Measurements from ENCODE around the gene XAB2.
A peak's percentile ranks its signal among the peaks of the same experiment; 100 is the strongest.

Gene XAB2

DNA sequence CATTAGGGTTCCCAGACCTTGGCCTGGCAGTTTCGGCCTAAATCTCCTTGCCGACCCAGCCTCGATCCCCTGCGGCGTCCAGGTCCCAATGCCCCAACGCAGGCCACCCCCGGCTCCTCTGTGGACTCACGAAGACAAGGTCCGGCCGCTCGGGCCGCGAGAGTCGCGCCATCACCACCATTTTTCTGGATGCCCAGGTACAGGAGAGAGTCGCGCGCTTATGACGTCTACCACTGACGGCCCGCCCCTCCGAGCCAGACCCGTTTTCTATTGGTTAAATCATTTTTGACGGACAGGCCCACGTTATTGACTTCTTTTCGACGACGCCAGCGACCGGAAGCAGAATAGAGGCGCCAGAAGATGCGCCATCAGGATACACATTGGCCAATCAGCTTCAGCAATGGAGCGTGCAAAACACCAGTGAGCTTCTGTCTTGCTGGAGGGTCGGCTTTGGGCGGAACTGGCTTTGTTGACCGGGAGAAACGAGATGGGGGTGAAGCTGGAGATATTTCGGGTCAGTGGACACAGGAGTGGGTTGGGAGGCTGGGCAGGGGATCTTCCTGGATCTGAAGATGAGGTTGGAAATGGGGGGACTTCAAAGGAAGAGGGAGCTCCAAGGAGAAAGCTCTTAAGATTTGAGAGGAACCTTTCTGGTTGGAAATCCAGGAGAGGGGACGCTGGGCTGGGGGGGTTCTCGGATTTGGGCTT is at the start of gene XAB2, which contains the start of gene PET100:
XAB2 (minus strand) TSS at position 199 of the 708 bp plus-strand sequence; CDS start at position 181, 18 bp downstream.
PET100 (plus strand) TSS at position 447 of the 708 bp plus-strand sequence; CDS start at position 488, 41 bp downstream.
- peak; percentile 93 for DNase-seq

DNA sequence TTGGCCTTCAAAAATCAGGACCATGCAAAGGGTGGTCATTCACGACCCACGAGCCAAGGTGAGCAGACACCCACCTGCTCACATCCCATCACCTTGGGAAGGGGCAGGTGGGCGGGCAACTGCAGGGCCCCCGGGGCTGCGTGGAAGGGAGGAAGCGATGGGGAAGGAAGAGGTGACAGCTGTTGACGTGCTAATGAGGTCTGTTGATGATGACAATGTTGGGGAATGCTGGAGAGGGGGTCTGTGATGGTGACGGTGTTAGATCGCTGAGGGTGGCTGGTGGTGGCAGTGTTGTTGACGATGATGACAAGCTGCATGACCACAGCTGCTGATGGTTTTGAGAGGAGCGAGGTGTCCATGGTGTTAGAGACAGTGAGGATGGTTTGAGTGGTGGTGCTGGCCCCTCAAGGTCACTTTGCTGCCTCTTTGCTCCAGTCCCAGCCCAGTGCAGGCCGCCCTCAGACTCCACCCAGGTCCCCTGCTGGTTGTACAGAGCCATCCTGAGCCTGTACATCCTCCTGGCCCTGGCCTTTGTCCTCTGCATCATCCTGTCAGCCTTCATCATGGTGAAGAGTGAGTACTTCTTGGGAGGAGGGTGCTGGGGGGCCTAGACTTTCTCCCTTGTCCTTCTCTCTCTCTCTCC is 48.4 kb upstream of the XAB2 start:
- DNase-seq, result no peak

DNA sequence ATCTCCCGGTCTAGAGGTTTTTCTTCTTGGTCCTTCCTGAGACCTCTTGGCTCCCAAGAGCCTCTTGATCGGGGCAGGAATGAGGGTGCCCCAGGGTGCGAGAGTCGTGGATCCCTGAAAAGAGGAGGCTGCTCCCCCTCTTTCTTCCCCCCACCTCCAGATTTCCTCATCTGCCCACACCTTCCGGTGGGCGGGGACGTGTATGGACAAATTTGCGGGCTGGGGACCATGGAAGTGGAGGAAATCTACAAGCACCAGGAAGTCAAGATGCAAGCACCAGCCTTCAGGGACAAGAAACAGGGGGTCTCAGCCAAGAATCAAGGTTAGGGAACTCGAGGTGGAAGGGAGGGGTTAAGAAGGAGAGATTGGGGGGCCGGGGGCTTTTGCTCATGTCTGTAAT is 47.5 kb upstream of the XAB2 start, which contains the start of gene MCEMP1:
MCEMP1 (plus strand) TSS at position 237 of the 400 bp plus-strand sequence; CDS start at position 268, 31 bp downstream.
- DNase-seq, result no peak

DNA sequence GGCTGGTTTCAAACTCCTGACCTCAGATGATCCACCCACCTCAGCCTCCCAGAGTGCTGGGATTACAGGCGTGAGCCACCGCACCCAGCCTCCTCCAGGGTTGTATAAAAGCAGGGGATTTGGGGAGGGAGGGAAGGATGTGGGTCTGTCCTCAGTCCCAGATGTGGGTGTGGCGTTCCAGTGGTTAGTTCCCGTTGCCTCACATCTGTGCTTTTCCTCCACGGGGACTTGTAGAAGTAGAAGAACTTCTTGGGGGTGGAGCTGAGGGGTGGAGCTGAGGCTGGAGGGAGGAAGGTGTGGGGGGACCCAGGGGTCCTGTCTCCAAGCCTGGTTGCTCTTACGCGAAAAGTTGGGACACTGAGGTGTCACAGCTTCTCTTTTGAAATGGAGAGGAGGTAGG is 47.0 kb upstream of the XAB2 start:
- DNase-seq, result no peak

DNA sequence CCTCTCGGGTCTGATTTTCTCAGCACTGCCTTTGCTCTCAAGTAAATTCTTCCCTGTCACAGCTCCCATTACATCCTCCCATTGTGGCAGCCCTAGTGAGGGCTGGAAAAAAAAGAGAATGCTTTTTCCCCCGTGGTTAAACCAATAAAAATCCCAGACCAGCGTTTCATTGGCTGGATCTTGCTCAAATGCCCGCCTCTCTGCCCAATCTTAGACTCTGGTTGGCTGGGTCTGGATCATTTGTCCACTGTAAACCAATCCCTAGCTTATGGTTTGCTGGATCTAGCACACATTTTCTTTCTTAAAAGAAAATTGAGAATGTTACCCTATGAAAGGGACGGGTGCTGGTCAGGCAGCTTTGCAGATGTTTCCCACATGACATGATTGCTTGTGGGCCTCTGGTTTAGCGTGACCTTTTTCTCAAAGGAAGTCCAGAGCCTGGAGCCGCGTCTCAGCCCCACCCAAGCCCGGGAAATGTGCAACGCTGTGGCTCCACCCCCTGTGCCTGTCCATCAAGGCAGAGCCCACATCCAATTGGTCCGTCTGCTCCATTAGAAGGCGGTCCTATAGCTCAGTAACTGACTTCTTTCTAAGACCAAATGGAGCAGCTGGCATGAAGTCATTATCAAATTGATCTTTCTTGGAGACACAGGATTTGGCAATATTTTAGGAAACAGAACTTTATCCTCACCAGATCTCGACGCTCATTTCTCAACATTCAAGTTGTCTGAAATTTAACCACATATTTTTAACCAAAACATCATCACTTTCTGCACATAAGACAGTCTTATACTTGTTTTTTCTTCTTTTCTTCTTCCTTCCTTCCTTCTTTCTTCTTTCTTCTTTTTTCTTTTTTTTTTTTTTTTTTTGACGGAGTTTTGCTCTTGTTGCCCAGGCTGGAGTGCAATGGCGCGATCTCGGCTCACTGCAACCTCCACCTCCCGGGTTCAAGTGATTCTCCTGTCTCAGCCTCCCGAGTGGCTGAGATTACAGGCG is 45.0 kb upstream of the XAB2 start:
- peak; percentile 24 for DNase-seq

DNA sequence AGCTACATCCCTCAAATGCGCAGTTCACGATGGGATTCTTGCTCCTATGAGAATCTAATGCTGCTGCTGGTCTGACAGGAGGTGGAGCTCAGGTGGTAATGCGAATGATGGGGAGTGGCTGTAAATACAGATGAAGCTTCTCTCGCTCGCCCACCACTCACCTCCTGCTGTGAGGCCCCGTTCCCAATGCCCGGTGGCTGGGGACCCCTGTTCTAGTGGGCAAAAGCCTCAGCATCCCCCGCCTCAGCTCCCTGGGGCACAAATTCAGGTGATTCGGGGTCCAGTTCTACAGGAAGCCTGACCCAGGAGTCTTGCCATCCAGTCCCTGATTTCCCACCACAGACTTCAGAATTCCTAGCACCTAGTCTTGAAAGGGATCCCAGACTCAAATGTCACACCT is 43.2 kb upstream of the XAB2 start:
- DNase-seq, result no peak

DNA sequence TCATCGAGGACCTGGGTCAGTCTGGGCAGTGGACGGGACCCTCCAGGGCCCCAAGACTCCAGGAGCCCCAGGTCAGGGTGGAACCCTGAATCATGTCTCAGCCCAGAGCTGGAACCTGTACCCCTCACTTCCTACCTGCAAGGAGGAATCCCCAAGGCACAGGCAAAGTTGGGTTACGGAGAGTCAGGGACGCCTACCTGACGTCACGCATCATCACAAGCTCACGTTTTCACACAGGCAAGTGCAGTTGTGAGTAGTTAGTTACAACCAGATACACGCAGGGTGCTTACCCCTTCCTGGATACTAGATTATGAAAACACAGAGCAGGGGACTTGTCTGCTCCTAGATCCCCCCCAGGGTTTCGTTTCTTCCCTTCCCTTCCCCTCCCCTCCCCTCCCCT is 41.4 kb upstream of the XAB2 start:
- no peak for DNase-seq

DNA sequence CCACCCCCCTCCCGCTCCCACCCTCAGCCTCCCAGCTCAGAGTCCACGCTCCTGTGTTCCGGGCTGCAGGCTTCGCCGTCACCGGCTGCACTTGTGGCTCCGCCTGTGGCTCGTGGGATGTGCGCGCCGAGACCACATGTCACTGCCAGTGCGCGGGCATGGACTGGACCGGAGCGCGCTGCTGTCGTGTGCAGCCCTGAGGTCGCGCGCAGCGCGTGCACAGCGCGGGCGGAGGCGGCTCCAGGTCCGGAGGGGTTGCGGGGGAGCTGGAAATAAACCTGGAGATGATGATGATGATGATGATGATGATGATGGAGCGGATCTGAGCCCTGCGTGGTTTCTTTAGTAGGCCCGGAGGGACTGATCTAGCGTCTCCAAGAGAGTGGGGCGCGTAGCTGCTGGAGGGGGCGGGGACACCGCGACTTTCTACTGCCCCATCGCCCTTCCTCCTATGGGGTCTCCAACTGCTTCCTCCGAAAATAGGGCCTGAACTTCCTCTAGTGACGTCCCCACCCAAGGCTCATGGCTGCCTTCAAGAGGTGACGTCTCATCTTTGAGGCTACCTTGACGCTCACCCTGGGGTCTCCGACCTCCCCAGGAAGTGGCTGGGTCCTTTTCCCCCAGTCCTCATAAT is 40.9 kb upstream of the XAB2 start:
- DNase-seq, result no peak

DNA sequence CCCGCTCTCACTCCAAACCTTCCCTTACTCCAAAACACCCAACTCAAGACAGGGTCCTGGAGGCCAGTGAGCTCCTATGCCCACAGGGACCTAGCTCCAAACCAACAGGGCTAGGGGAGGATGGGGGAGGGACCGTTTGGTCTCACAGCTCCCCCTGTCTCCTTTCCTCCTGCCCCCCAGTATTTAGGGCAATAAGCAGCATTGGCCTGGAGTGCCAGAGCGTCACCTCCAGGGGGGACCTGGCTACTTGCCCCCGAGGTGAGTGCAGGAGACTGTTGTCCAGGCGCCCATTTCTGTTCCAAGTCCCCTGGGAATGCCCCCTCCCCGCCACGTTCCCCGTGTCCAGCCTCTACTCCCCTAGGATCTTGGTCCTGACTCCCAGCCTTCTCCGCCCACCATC is 40.3 kb upstream of the XAB2 start:
- DNase-seq, result no peak

DNA sequence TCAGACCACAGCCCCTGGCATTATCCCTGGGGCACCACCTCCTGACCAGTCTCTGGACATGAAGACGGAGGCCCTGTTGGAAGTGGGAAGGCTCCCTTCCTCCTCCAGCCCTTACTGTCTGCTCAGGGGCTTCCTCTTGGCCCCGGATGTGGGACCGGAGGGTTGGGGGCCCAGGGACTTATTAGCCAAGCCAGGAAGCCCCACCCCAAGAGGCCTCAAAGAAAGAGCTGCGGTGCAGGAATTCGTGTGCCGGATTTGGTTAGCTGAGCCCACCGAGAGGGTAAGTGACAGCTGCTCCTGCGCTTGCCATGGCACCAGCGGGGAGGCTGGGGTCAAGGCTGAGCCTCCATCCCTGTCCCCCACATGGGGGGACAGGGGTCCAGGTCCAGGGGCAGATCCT is 39.5 kb upstream of the XAB2 start, which contains the start of gene RETN:
RETN (plus strand) TSS at position 208 of the 400 bp plus-strand sequence. CDS start 278 bp downstream, outside the sequence.
- DNase-seq, result no peak

DNA sequence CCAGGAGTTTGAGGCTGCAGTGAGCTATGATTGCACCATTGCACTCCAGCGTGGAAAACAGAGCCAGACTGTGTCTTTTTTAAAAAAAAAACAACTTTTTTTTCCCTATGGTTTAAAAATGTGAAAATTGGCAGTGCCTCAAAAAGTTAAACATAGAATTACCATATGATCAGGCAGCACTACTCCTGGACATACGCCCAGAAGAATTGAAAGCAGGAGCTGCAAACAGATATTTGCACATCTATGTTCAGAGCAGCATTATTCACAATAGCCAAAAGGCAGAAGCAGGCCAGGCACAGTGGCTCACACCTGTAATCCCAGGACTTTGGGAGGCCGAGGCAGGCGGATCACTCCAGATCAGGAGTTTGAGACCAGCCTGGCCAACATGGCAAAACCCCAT is 35.7 kb upstream of the XAB2 start:
- no peak for DNase-seq

DNA sequence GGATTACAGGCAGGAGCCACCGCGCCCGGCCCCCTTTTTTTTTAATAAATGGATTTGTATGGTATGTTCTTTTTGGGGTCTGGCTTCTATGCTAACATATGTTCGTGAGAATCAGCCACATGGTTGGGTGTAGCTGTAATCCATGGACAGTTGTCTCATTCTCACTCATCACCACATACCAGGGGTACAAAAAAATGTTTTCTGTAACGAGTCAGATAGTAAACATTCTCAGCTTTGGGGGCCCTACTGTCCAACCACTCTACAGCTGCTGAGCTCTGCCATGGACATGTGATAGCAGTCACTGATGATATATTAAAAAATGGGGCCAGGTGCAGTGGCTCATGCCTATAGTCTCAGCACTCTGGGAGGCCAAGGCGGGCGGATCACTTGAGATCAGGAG is 34.4 kb upstream of the XAB2 start:
- no peak for DNase-seq

DNA sequence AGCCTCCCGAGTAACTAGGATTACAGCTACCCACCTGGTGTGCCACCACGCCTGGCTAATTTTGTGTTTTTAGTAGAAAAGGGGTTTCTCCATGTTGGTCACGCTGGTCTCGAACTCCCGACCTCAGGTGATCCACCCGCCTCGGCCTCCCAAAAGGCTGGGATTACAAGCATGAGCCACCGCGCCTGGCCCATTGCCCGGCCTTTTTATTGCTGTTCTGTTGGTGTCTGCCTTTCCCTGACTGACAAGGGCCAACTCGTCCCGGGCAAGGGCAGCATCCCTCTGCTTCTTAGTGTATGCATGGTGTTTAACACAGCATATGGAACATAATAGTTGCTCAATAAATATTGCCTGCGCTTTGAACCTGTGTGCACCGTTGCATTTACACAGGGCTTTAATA is 33.3 kb upstream of the XAB2 start:
- no peak for DNase-seq

DNA sequence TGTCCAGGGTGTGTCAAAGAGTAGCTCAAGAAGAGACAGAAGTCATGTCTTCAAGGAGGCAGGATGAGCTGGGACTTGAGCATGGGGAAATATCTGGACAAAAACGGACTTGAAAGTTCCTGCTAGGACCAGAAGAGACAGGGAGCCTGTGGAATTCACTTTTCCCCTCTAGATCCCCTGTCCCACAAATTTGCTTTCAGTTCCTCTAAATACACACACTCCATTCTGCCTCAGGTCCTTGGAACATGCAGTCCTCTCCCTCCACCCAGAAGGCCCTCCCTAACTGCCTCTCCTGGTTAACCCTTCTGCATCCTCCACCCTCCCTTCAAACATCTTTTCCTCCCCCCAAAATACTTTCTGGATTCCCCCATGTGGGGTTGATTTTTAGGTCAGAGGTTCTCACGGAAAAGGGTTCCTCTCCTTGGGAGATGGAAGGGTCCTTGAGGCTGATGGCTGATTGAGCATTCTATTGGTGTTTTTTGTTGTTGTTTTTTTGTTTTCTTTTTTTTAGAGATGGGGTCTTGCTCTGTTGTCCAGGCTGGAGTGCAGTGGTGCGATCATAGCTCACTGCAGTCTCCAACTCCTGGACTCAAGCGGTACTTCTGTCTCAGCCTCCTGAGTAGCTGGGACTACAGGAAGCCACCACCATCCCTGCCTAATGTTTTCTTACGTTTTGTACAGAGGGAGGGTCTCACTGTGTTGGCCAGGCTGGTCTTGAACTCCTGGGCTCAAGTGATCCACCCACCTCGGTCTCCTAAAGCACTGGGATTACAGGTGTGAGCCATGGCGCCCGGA is 32.6 kb upstream of the XAB2 start:
- DNase-seq, result no peak

DNA sequence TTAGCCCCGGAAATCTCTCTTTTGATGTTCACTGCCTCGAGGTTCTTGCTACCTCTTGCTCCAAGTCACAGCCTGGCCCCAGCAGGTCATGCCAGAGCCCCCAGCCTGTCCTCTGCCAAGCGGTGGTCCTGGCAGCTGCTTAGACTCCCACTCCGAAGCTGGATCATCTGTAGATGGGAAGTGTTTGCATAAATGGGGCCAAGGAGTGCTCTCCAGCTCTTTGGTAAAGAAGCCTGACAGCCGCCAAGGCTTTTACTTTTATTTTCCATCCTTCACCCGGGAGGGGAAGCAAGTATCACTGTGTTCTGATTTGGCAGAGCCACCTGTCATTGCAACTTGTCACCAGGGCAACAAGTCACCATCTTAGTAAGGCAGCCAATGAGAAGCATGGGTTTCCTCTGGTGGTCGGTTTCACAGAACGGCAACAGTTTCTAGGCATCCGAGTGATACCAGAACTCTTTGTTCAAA is 28.9 kb upstream of the XAB2 start:
- no peak for DNase-seq

DNA sequence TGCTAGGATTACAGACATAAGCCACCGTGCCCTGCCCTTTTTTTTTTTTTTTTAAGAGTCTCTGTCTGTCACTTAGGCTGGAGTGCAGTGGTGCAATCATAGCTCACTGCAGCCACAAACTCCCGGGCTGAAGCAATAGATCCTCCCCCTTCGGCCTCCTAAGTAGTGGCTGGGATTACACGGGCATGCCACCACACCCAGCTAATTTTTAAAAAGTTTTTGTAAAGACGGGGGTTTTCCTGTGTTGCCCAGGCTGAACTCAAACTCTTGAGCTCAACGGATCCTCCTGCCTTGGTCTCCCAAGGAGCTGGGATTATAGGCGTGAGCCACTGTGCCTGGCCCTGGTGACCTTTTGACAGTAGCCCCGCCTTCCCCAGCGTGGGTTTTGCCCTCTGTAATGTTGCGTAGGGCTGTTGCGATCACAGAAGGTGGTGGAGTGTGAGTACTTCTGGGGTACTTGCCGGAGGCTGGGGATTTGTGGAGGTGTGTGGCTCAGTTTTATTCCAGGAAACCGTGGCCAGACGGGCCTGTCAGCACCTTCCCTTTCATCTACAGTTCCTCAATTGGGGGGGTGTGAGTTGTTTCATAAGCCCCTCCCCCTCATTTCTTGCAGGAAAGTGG is 27.9 kb upstream of the XAB2 start:
- no peak for DNase-seq

DNA sequence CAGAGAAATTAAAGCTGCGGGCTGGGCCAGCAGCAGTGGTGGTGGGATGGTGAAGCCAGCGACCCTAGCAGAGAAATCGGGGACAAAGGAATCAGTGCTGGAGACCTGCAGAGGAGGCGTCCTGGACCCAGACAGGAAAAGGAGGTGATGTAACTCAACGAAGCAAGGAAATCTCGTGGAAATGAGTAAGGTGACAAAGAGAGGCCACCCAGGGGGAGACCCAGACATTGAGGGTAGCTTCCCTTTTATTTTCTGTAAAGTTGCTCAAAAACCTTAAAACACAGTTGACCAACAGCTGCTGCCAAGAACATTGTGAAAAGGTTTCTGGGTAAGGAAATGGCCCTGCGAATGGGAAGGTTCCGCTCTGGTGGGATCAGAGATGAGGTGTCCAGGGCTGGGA is 26.2 kb upstream of the XAB2 start:
- DNase-seq, result no peak

DNA sequence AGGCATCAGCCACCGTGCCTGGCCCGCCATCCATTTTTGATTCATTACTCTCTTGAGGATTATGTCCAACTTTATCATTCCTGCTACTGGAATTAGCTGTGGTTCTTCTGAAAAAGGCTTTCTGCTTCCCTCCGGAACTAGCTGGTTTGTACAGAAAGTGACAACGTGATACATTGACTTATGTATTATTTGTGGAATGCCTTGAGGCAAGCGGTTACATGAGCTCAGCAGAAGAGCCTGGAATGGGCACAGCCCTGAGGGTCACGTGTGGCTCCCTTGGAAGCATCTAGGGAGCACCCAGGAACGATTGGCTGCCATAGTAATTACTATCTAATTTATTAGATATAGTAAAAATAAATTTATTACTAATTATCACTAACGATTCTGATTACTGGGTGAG is 25.1 kb upstream of the XAB2 start:
- DNase-seq, result no peak

DNA sequence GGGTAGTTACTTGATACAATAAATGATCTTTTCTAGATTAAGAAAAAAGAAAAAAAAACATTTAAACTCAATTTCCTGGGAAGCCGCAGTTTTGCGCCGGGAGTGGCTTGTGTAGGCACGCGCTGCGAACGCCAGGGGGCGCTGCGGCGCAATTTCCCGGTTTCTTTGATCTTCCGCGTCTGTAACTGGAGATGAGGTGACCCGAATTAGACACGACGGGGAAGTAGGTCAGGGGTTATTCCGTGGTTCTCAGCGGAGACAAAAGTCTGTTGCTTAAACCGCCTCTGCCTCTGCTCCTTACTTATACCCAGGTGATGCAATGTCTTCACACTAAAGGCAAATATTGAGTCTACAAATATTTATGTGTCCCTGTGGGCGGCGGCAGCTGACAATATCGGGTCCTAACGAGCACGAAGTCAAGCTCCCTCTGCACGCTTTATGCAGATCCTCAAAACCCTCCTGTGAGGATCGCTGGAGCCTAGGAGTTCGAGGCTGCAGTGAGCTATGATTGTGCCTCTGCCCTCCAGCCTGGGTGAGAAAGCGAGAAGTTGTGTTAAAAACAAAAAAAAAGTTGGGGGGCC is 22.8 kb upstream of the XAB2 start:
- peak; percentile 46 for DNase-seq

DNA sequence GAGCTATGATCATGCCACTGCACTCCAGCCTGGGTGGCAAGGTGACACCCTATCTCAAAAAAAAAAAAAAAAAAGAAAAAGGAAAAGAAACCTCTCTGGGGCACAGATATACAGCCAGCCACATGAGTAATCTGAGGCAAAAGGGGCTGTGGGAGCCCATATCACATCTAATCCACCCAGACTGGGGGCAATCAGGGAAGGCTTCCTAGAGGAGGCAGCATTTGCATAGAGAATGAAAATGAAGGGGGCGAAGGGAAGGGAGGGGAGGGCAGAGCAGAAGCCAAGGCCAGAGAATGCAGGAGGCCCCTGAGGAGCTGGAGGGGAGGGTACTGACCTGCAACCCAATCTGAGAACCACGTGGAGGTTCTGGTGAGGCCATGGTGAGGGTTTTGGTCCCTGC is 20.8 kb upstream of the XAB2 start:
- DNase-seq, result no peak

Data from NCI-H748 treated with DMSO at 0.1 percent for 48 hours (cell line).